ENCODE results near the gene DOCK1.

DOCK1 gene

DNA sequence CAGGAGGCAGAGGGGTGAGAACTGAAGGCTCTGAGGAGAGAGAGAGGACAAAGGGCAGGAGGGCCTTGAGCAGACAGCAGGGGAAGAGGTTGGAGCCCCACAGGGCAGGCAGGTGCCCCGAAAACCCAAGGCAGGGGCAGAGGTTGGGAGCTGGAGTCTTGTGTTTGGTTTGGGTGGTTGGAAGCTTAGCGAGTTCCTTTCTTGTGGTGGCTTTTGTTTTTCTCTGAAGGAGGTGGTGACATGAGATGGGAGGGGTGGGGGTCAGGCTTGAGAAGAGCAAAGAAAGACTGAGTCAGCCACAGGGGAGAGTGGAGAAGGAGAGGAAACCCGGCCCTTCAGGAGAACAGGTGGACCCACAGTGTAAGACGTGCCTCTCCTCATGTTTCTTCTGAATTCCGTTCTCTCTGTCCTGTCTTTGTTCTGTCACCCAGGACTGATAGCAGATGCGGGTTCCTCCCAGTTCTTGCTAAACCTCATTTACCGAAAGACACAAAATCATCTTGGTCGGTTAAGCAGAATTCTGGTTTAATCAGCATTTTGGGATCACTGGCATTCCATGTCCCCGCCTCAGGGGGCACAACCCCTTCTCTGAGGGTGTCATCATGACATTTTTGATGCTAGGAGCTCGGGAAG, 195.9 kb downstream of the DOCK1 start:
- TF ChIP-seq, protein P1, sequence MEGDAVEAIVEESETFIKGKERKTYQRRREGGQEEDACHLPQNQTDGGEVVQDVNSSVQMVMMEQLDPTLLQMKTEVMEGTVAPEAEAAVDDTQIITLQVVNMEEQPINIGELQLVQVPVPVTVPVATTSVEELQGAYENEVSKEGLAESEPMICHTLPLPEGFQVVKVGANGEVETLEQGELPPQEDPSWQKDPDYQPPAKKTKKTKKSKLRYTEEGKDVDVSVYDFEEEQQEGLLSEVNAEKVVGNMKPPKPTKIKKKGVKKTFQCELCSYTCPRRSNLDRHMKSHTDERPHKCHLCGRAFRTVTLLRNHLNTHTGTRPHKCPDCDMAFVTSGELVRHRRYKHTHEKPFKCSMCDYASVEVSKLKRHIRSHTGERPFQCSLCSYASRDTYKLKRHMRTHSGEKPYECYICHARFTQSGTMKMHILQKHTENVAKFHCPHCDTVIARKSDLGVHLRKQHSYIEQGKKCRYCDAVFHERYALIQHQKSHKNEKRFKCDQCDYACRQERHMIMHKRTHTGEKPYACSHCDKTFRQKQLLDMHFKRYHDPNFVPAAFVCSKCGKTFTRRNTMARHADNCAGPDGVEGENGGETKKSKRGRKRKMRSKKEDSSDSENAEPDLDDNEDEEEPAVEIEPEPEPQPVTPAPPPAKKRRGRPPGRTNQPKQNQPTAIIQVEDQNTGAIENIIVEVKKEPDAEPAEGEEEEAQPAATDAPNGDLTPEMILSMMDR (conservative IDR thresholded peaks at IDR 0.05; ENCODE audit: low read depth, low read length): no peak
- H3K4me3 ChIP-seq (ENCODE audit: low read length): no peak overlapping the region
- DNase-seq (ENCODE audit: low read depth): no peak

GRCh38 chr10:127102176-127102575, 196.9 kb downstream of the DOCK1 start:
- TF ChIP-seq, protein P1 (conservative IDR thresholded peaks at IDR 0.05; ENCODE audit: low read depth, low read length): no peak
- DNase-seq (ENCODE audit: low read depth): no peak
- H3K4me3 ChIP-seq (ENCODE audit: low read length): no peak overlapping the region

GRCh38 chr10:127115100-127115499, 209.9 kb downstream of the DOCK1 start:
- TF ChIP-seq, protein P1 (conservative IDR thresholded peaks at IDR 0.05; ENCODE audit: low read depth, low read length): no peak
- no peak overlapping the region for H3K4me3 ChIP-seq (ENCODE audit: low read length)
- DNase-seq (ENCODE audit: low read depth): no peak

DNA sequence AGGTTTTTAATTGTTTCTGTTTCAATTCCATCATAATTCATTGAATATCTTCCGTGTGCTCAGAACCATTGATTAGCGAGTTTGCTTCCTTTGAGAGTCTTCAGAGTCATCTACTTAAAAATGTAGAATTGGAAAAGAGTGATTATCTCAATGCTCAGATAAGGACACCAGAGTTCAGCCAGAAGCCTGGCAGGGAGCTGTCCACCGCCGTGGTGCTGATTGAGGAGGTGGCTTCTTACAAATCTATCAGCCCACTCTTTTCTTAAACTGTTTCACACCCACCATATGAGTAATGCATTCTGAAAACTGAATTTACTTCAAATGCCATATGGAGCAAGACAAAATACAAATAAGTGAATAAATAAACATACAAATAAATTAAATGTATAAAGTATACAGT, 211.9 kb downstream of the DOCK1 start:
- peak; percentile 14 for DNase-seq (ENCODE audit: low read depth)
- TF ChIP-seq, protein P1 (conservative IDR thresholded peaks at IDR 0.05; ENCODE audit: low read depth, low read length): no peak
- H3K4me3 ChIP-seq (ENCODE audit: low read length): no peak overlapping the region

- DNase-seq (ENCODE audit: low read depth): no peak
- TF ChIP-seq, protein P1 (conservative IDR thresholded peaks at IDR 0.05; ENCODE audit: low read depth, low read length): no peak
- H3K4me3 ChIP-seq (ENCODE audit: low read length): no peak overlapping the region
These were observed 212.8 kb downstream of the DOCK1 start for GRCh38 chr10:127118034-127118433.

DNA sequence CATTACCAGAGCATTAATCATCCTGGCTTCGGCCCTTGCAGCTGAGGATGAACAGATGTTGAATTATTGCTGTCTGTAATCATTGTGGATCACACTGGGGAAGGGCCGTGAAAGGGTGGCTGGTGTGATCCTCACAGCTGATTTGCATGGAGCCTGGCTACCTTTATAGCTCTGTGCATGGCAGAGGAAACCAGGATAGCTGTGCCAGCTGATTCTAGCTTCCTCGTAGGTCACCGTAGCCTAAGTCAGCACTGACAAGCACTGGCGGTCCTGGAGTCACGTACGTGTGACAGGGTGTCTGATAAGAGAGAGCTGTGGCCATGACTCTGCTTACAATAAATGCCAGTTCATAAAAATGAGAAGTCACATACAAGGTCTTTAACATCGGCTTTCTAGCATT, 214.7 kb downstream of the DOCK1 start:
- no peak for DNase-seq (ENCODE audit: low read depth)
- TF ChIP-seq, protein P1 (conservative IDR thresholded peaks at IDR 0.05; ENCODE audit: low read depth, low read length): no peak
- no peak overlapping the region for H3K4me3 ChIP-seq (ENCODE audit: low read length)

- DNase-seq (ENCODE audit: low read depth): no peak
- TF ChIP-seq, protein P1 (conservative IDR thresholded peaks at IDR 0.05; ENCODE audit: low read depth, low read length): no peak
- no peak overlapping the region for H3K4me3 ChIP-seq (ENCODE audit: low read length)
These were observed 217.6 kb downstream of the DOCK1 start for GRCh38 chr10:127122831-127123230.

Measured in retinal pigment epithelial cell (primary cell).